Measurements from ENCODE around the gene SPATA13.
"Not testable (repeated sequence)": the region's sequence is repeated elsewhere in the genome, so short reads cannot be mapped to it uniquely, and the experiment has no call there.

SPATA13 gene

DNA sequence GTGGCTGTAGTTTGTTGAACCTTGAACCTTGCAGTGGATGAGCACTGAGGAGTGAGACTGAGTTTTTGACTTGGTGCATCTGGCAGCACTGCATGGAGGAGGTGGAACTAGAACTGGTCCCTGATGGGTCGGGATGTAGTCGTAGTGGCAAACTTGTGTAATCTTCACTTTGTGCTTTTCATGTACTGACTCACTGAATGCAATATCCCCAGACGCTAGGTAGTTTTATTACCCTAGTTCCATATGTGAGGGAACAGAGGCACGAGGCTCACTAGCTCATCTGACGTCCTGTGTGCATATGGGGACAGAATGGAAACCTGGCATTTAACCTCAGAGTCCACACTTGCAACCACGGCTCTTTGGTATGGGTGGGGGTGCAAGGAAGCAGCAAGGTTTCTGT is 159.1 kb downstream of the SPATA13 start:
- not testable (repeated sequence) for DNase-seq

DNA sequence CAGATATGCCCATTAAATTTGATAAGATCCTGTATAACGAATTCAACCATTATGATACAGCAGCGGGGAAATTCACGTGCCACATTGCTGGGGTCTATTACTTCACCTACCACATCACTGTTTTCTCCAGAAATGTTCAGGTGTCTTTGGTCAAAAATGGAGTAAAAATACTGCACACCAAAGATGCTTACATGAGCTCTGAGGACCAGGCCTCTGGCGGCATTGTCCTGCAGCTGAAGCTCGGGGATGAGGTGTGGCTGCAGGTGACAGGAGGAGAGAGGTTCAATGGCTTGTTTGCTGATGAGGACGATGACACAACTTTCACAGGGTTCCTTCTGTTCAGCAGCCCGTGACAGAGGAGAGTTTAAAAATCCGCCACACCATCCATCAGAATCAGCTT is 160.9 kb downstream of the SPATA13 start:
- DNase-seq = not testable (repeated sequence)

DNA sequence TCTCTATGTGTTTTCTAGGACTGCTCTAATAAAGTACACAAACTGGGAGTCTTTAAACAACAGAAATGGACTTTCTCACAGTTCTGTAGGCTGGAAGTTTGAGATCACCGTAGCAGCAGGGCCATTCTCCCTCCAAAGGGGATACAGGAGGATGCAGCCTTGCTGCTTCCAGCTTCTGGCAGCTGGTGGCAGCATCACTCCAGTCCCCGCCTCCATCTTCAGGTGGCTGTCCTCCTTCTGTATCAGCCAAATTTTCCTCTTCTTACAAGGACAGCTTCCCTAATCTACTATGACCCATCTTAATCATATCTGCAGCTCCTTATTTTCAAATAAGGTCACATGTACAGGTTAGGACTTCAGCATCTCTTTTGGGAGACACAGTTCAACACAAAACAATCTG is 161.9 kb downstream of the SPATA13 start:
- DNase-seq = not testable (repeated sequence)

DNA sequence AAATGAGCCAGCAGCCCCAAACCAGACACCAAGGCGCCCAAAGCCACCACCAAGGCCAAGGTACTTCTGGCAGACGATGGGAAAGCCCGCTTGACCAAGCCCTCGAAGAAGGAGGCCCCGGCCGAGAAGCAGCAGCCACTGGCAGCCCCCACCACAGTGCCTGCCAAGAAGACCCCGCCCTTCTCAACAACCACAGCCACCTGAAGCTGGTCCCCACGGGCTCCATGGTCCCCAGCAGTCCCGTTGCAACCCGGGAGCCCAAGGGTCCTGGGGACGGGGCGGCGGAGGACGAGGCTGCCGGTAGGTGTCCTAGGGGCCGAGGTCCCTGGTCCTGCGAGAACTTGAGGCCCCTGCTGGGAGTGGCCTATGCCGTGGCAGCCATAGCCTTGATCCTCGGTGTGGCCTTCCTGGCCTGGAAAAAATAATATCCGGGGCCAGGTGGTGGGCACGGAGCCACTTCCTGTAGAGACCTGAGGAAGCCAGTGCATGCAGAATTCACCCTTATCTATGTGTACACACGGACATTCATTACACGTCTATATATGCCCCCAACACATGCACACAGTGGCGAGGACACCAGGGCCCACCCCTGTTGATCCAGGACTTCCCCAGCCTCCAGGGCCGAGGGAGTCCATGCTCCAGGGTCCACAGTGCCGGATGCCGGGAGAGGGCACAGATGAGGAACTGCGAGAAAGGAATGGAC is 162.7 kb downstream of the SPATA13 start:
- DNase-seq = no peak

DNA sequence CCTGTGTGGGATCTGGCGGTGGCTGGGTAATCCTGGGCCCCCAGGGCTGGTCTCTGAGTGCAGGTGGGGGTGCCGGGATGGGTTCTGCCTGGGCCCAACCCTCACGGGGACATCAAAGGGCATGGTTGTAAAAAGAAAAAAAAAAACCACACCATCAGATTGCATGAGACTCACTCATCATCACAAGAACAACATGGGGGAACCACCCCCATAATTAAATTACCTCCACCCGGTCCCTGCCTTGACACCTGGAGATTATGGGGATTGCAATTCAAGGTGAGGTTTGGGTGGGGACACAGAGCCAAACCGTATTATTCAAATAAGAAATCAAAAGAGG is 163.2 kb downstream of the SPATA13 start:
- DNase-seq = no peak

DNA sequence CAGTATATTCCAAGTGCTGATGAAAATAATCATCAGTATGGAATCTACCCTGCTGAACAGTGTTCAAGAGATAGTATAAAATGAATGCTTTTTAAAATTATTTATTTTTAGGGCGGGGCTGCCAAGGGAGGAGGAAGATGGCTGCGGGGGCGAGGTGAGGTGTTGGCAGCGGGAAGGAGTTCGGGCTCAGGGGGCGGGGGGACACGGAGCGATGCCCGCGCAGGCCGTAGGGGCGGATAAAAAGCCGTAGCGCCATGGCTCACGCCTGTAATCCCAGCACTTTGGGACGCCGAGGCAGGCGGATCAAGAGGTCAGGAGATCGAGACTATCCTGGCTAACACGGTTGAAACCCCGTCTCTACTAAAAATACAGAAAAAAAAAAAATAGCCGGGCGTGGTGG is 167.1 kb downstream of the SPATA13 start:
- not testable (repeated sequence) for DNase-seq

DNA sequence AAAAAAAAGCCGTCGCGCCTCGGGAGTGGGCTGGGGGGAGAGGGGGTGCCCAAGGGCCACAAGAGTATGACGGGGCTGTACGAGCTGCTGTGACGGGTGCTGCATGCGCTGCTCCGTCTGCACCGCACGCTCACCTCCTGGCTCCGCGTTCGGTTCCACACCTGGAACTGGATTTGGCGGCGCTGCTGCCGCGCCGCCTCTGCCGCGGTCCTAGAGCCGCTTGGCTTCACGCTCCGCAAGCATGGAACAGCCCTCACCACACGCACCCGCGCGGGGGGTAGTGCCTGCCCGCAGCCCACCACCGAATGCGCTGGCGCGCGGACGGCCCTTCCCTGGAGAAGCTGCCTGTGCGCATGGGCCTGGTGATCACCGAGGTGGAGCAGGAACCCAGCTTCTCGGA is 167.6 kb downstream of the SPATA13 start:
- DNase-seq = no peak

DNA sequence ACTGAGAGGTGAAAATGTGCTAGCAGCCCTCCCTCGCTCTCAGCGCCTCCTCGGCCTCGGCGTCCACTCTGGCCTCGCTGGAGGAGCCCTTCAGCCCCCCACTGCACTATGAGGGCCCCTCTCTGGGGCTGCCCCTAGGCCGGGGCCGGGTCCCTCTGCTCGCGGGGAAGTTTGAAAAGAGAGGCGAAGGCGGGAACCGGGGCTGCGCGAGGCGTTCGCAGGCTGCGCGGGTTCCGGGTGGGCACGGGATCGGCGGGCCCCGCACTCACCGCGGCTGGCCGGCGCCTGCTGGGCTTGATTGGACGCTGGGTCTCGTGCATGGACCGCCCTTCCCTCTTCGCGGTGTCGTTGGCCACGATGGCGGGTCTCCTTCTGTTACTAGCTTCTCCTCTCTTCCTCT is 178.2 kb downstream of the SPATA13 start:
- DNase-seq = no peak

DNA sequence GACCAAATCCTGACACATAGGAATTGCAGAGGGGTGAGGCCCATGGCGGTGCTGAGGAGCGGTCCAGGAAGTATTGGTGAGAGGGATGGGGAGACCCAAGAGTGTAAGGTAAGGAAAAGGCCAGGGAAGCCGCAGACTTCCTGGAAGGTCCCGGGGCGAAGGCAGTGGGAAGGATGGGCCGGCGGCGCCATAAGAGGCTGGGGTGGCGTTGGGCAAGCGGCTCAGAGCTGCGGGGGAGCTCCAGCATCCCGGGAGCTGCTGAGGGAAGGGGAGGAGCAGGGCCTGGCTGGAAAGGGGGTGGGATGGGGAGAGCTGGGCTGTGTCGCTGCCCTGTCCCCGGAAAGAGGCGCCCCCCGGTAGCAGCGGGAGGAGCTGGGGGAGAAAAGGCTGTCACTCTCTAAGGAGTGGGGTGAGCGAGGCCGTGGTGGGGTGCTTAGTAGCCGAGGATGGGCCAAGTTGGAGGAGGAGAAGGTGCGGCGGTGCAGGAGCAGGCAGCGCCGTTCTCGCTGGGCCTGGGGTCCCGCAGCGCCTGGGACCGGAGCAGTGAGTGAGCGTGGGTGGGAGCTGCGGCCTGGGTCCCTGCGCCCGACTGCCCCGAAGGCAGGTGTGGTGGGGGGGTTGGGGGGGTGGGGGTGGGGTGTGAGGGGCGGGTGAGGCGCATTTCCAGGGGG is 179.6 kb downstream of the SPATA13 start:
- DNase-seq = no peak

DNA sequence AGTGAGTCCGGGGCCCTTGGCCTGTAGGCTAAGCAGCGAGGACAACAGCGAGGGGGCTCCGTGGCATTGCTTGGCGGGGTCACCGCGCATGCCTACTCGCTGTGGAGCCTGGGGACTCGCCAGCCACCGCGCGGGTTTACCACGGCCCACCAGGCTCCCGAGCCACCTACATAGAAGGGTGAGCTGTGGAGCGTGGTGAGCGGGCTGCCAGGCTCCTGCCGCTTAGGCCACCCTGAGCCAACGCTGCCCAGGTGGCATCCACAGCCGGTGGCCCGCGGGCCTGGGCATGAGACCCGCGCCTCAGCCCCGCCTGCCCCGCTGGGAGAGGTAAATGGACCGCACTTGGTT is 180.1 kb downstream of the SPATA13 start:
- no peak for DNase-seq

DNA sequence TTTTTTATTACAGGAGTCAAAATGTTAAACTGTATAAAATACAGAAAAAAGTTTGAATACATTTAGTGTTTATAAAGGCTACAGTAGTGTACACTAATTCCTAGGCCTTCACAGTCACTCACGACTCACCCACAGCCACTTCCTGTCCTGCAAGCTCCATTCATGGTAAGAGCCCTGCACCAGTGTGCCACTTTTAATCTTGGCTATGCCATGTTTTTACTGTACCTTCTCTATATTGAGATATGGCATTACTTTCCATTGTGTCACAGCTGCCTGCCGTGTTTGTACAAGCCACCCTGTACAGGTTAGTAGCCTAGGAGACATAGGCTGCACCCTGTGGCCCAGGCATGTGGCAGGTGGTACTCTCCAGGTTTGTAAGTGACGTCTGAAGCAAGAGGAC is 180.9 kb downstream of the SPATA13 start:
- DNase-seq = no peak

DNA sequence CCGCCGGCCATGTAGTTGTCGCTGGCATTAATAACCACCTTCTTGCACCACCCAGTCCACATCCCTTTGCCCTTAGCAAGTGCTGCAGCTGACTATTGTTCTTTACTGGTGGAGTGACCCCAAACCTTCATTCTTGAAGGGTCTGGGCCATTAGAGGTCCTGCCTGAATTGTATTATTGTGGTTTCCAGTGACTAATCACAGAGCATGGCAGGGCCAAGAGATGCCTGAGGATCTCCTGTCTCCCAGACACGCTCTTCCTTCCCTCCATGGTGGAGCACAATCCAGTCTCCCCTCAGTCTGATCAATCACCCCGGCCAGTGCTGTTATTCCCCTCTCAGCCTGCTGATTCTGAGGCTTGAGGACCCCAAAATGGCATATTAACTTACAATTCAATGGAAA is 187.9 kb downstream of the SPATA13 start:
- no peak for DNase-seq

DNA sequence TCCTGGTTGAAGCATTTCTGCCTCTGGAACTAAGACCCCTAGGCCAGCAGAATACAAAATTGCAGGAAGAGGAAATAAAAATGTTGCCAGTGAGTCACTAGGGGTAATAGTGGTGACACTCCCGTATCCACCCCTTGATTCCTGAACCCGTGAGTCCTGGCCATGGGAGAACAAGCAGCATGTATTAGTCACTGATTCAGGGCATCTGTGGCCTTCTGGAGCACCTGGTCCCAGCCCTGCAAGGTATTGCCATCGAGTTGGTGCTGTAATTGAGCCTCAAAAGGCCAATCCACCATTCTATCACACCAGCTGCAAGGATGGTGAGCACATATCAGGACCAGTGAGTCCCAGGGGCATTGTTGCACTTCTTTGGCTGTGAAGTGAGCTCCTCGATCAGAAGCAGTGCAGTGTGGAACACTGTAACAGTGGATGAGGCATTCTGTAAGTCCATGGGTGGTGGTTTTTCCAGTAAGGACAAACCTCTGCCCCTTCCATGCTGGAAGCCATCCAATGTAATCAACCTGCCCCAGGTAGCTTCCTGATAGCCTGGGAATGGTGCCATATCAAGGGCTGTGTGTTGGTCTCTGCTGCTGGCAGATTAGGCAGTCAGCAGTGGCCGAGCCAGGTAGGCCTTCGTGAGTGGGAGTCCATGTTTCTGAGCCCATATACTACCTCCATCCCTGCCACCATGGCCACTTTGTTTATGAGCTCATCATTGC is 188.4 kb downstream of the SPATA13 start:
- DNase-seq = no peak

DNA sequence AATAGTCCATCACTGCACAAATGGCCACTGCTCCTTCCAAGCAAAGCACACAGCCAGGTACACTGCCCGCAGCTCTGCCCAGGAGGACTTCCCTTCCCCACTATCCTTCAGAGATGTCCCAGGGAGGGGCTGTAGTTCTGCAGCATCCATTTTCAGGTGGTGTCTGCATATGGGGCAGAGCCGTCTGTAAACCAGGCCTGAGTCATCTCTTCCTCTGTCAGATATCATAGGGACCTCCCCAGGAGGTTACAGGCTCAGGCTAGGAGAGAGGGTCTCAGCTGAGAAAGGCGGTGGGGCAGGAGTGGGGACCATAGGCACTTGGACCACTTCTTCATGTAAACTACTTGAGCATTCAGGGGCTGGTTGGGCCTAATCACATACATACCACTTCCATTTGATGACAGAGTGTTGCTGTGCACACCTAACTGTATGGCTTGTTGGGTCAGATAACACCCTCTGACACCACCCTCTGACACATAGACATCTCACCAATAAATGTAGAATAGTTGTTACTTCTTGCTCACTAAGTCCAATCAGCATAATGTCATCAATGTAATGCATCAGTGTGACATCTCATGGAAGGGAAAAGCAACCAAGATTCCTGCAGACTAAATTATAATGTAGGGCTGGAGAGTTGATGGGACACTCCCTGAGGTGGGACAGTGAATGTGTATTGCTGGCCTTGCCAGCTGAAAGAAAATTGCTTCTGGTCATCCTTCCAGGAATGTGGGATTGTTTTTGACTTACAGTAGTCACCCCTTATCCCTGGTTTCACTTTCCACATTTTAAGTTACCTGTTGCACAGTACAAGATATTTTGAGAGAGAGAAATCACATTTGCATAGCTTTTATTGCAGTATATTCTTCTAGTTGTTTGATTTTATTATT is 189.5 kb downstream of the SPATA13 start:
- not testable (repeated sequence) for DNase-seq

DNA sequence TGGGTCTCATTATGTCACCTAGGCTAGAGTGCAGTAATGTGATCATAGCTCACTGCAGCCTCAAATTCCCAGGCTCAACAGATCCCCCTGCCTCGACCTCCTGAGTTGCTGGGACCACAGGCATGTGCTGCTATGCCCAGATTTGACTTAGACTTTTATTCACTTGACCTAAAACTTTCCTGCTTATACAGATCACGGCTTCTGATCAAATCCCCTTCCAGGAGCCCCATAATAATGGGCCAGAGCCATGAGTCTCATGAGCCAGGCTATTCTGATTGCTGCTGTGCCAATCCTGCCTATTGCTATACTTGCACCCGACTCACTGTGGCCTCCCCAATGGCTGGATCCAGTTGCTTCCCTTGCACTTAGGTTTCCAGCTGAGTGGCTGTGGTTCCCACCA is 190.9 kb downstream of the SPATA13 start:
- DNase-seq = no peak

DNA sequence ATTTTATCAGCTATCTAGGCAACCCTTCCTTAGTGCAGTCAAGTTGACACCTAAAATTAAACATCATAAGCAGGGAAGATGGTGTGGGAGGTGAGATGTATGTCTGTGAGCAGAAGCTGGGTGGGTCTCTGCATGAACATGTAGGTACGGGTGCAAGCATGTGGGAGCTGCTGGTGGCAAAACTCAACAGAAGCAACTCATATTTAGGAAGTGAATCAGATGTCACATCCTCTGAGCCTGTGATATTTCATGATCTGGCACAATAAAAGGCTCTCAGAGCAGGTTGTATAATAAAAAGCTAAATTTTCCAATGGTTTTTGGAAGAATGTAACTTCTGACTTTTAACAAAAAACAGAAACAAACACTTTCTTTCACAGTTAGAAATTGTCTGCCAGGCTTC is 193.2 kb downstream of the SPATA13 start:
- no peak for DNase-seq

DNA sequence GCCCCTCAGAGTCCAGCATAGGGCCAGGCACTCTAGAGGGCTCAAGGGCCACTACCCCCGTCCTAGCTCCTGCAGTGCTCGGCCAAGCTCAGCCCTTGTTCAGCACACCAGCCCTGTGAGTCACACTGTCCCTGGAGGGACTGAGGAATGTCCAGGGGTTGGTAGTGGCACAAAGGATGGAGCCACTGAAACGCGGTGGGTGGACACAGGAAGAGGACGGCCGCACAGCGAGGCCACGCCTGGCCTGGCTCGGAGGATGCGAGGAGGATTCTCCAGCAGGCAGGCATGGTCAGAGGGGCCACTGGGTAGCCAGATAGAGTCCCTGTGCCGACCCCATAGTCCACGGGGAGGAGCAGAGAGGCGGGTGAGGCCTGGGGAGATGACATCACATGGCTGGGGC is 194.6 kb downstream of the SPATA13 start:
- no peak for DNase-seq

DNA sequence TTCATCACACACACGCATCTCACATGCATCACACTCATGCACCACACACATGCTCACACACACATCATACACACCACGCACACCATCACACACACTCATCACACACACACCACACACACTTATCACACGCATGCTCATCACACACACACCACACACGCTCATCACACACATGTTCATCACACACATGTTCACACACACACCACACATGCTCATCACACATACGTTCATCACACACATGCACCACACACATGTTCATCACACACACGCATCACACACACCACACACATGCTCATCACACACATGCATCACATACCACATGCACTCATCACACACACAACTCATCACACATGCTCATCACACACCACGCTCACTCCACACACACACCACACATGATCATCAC is 195.8 kb downstream of the SPATA13 start:
- no peak for DNase-seq

Measured in suppressor macrophage (primary cell).